Endodermal cell (in vitro differentiated cells): ENCODE measurements around the gene RNF144A. TPM values are rescaled to one million over a fixed set of nuclear protein-coding genes. Genes with fewer than 3 reads are reported as not detected.

Source experiments
- DNase-seq: peaks from one replicate; pipeline ENCODE4 v3.0.0-alpha.2; 2017
- H3K27ac ChIP-seq: 2 replicates; pipeline ENCODE4 v1.5.1; 2013; ENCODE audit warnings: mild to moderate bottlenecking, low read depth, low read length, moderate library complexity
- H3K27me3 ChIP-seq: 2 replicates; pipeline ENCODE4 v1.6.1; 2013; ENCODE audit warnings: mild to moderate bottlenecking, low read length, moderate library complexity; ENCODE audit not compliant: insufficient read depth, control insufficient read depth, poor library complexity, severe bottlenecking
- H3K36me3 ChIP-seq: 2 replicates; pipeline ENCODE4 v1.7.0; 2013; ENCODE audit warnings: mild to moderate bottlenecking, low read length, moderate library complexity; ENCODE audit not compliant: control insufficient read depth, insufficient read depth
- H3K4me1 ChIP-seq: one replicate; pipeline ENCODE4 v1.7.0; 2013; ENCODE audit warnings: low read length; ENCODE audit not compliant: control insufficient read depth, insufficient read depth
- H3K4me3 ChIP-seq: 2 replicates; pipeline ENCODE4 v1.5.1; 2013; ENCODE audit warnings: mild to moderate bottlenecking, low read length, moderate library complexity
- H3K9ac ChIP-seq: 2 replicates; pipeline ENCODE4 v1.6.1; 2013; ENCODE audit warnings: mild to moderate bottlenecking, low read length, moderate library complexity; ENCODE audit not compliant: poor library complexity, severe bottlenecking; ENCODE audit errors: extremely low read depth
- H3K9me3 ChIP-seq: 2 replicates; pipeline ENCODE4 v1.6.1; 2013; ENCODE audit warnings: mild to moderate bottlenecking, low read length, moderate library complexity; ENCODE audit not compliant: control insufficient read depth
- H3K27ac Mint-ChIP-seq: 2 replicates; pipeline ENCODE4 v1.8.0; 2020; ENCODE audit warnings: mixed read lengths
- H3K27me3 Mint-ChIP-seq: 2 replicates; pipeline ENCODE4 v1.8.0; 2021; ENCODE audit warnings: mild to moderate bottlenecking, mixed read lengths; ENCODE audit not compliant: insufficient read depth
- H3K36me3 Mint-ChIP-seq: 2 replicates; pipeline ENCODE4 v1.8.0; 2020; ENCODE audit warnings: low read depth, mixed read lengths
- H3K4me1 Mint-ChIP-seq: 2 replicates; pipeline ENCODE4 v1.8.0; 2020; ENCODE audit warnings: mixed read lengths
- H3K4me3 Mint-ChIP-seq: 2 replicates; pipeline ENCODE4 v1.8.0; 2020; ENCODE audit warnings: mild to moderate bottlenecking, moderate library complexity, mixed read lengths
- H3K9me3 Mint-ChIP-seq: 2 replicates; pipeline ENCODE4 v1.8.0; 2020; ENCODE audit warnings: mild to moderate bottlenecking, mixed read lengths
- CTCF ChIP-seq: fragments of 200-600 bp; sonication (generic); conservative IDR thresholded peaks from 2 replicates; pipeline ENCODE4 v1.5.0; 2021; ENCODE audit warnings: antibody characterized with exemption, mild to moderate bottlenecking
- WGBS, 2 experiments: methylation state at CpG; one replicate each; pipeline versions ENCODE4 v1.1.5 to v1.1.7; 2013; ENCODE audit warnings: missing lambda C conversion rate in 2 of 2, mixed read lengths in 1 of 2; ENCODE audit not compliant: insufficient coverage in 1 of 2, insufficient read length in 1 of 2; 5-methylcytosine and 5-hydroxymethylcytosine counted together
- total RNA-seq, 2 donors: library from RNA; stranded (reverse); fragmentation: NEBNext Ultra II Directional in 1 of 2; extraction: Animal tissue kit (Norgen Biotek cat#: 25700) in 1 of 2; gene quantifications; 2 replicates in 1 of 2; 3 replicates in 1 of 2; pipeline ENCODE4 v1.2.1, GENCODE V29; 2021

The RNF144A gene
- total RNA-seq, 2 donors from 2014 or later, result 12.4 to 26.0 TPM

GRCh38 chr2:7027956-7028655, 110.9 kb downstream of the RNF144A start:
- H3K4me3 ChIP-seq, result no peak overlapping the region
- no peaks in the 10 kb centered on the region for H3K27me3 Mint-ChIP-seq
- no peak overlapping the region for H3K9ac ChIP-seq
- 89 to 96% methylated on average over 9 to 15 of the region's 15 CpGs for WGBS, 2 experiments
- peaks cover 23% of the 10 kb centered on the region for H3K36me3 Mint-ChIP-seq
- no peaks in the 10 kb centered on the region for H3K4me1 ChIP-seq
- H3K27ac ChIP-seq, result no peak overlapping the region
- DNase-seq, result no peak
- H3K4me3 Mint-ChIP-seq, result no peak overlapping the region
- no peak for TF ChIP-seq CTCF
- H3K27ac Mint-ChIP-seq, result no peak overlapping the region
- H3K27me3 ChIP-seq, result no peaks in the 10 kb centered on the region
- H3K36me3 ChIP-seq, result peaks cover 13% of the 10 kb centered on the region
- H3K9me3 ChIP-seq, result no peaks in the 10 kb centered on the region
- no peaks in the 10 kb centered on the region for H3K4me1 Mint-ChIP-seq
- no peaks in the 10 kb centered on the region for H3K9me3 Mint-ChIP-seq

- no peak for DNase-seq
- H3K36me3 ChIP-seq, result peaks cover 13% of the 10 kb centered on the region
- peaks cover 25% of the 10 kb centered on the region for H3K36me3 Mint-ChIP-seq
- no peak for TF ChIP-seq CTCF
- H3K27me3 ChIP-seq, result no peaks in the 10 kb centered on the region
- H3K9me3 ChIP-seq, result no peaks in the 10 kb centered on the region
- no peak overlapping the region for H3K4me3 ChIP-seq
- H3K4me1 ChIP-seq, result no peaks in the 10 kb centered on the region
- no peaks in the 10 kb centered on the region for H3K4me1 Mint-ChIP-seq
- no peaks in the 10 kb centered on the region for H3K27me3 Mint-ChIP-seq
- no peak overlapping the region for H3K27ac Mint-ChIP-seq
- WGBS, 2 experiments, result 84 to 92% methylated on average over 4 to 6 of the region's 6 CpGs
- no peak overlapping the region for H3K9ac ChIP-seq
- no peak overlapping the region for H3K4me3 Mint-ChIP-seq
- H3K9me3 Mint-ChIP-seq, result no peaks in the 10 kb centered on the region
- no peak overlapping the region for H3K27ac ChIP-seq
Measured at GRCh38 chr2:7028846-7029245, 111.6 kb downstream of the RNF144A start.

- no peak for TF ChIP-seq CTCF
- H3K9ac ChIP-seq, result no peak overlapping the region
- no peak overlapping the region for H3K27ac Mint-ChIP-seq
- H3K4me1 ChIP-seq, result no peaks in the 10 kb centered on the region
- WGBS, 2 experiments, result 91 to 94% methylated on average over 9 to 13 of the region's 13 CpGs
- H3K27me3 Mint-ChIP-seq, result no peaks in the 10 kb centered on the region
- no peak overlapping the region for H3K4me3 Mint-ChIP-seq
- peaks cover 11% of the 10 kb centered on the region for H3K36me3 ChIP-seq
- H3K4me3 ChIP-seq, result no peak overlapping the region
- no peaks in the 10 kb centered on the region for H3K4me1 Mint-ChIP-seq
- no peak overlapping the region for H3K27ac ChIP-seq
- peaks cover 25% of the 10 kb centered on the region for H3K36me3 Mint-ChIP-seq
- DNase-seq, result no peak
- H3K9me3 Mint-ChIP-seq, result no peaks in the 10 kb centered on the region
- H3K9me3 ChIP-seq, result no peaks in the 10 kb centered on the region
- H3K27me3 ChIP-seq, result no peaks in the 10 kb centered on the region
Measured at GRCh38 chr2:7029291-7030059, 112.3 kb downstream of the RNF144A start.
